MCF 10A (cell line): ENCODE measurements around the gene GPRC5A. TPM values are rescaled to one million over a fixed set of nuclear protein-coding genes. Genes with fewer than 3 reads are reported as not detected.
"Not testable (repeated sequence)": the region's sequence is repeated elsewhere in the genome, so short reads cannot be mapped to it uniquely, and the experiment has no call there.

Experiments used
- BruUV-seq: library from RNA; stranded (reverse); fragments of 400-500 nt; replicated peaks from 2 replicates; lab custom pipeline; 2021; lab: Mats Ljungman, UMichigan
- CTCF ChIA-PET: fragments of 300-600 bp; sonication (Branson Sonifier 250); formaldehyde crosslinking; extraction: SDS; loops from one replicate; lab custom pipeline; 2021; ENCODE audit warnings: antibody characterized with exemption, inconsistent platforms; lab: Yijun Ruan, JAX
- POLR2A ChIA-PET: fragments of 300-600, 350-650 bp; sonication (Branson Sonifier 250); formaldehyde crosslinking; extraction: SDS; loops from one replicate; lab custom pipeline; 2020; ENCODE audit warnings: antibody characterized with exemption, inconsistent platforms; lab: Yijun Ruan, JAX
- DNase-seq: peaks from one replicate; pipeline ENCODE4 v3.0.0-alpha.2; 2018; ENCODE audit not compliant: unreplicated experiment
- H3K27ac Mint-ChIP-seq: one replicate; pipeline ENCODE4 v1.8.0; 2022; ENCODE audit warnings: mild to moderate bottlenecking, low read depth, mixed read lengths; ENCODE audit not compliant: unreplicated experiment
- H3K27me3 Mint-ChIP-seq: one replicate; pipeline ENCODE4 v1.8.0; 2022; ENCODE audit warnings: mixed read lengths; ENCODE audit not compliant: insufficient read depth, unreplicated experiment
- H3K36me3 Mint-ChIP-seq: one replicate; pipeline ENCODE4 v1.8.0; 2022; ENCODE audit warnings: mild to moderate bottlenecking, moderate library complexity, mixed read lengths; ENCODE audit not compliant: insufficient read depth, unreplicated experiment
- H3K4me1 Mint-ChIP-seq: one replicate; pipeline ENCODE4 v1.8.0; 2022; ENCODE audit warnings: mixed read lengths; ENCODE audit not compliant: insufficient read depth, unreplicated experiment
- H3K4me3 Mint-ChIP-seq: one replicate; pipeline ENCODE4 v1.8.0; 2022; ENCODE audit warnings: mild to moderate bottlenecking, moderate library complexity, mixed read lengths; ENCODE audit not compliant: unreplicated experiment
- H3K9me3 Mint-ChIP-seq: one replicate; pipeline ENCODE4 v1.8.0; 2022; ENCODE audit warnings: mixed read lengths; ENCODE audit not compliant: unreplicated experiment
- intact Hi-C: fragments of 100-400 bp; cut with micrococcal nuclease; formaldehyde crosslinking; loops from 2 replicates; pipeline ENCODE4 v1.14.1; 2022
- total RNA-seq: library from RNA; stranded (reverse); gene quantifications from 2 replicates; pipeline ENCODE4 v1.2.3, GENCODE V29; 2022
- TF ChIP-seq, protein P1 (sequence below): fragments of 200-600 bp; IDR thresholded peaks from one replicate; pipeline ENCODE4 v1.8.0; 2022; ENCODE audit warnings: antibody characterized with exemption, mild to moderate bottlenecking; ENCODE audit not compliant: unreplicated experiment

GPRC5A gene
- total RNA-seq, 1 experiment from 2014 or later = 24.1 TPM

GRCh38 chr12:12871587-12872138, 19.7 kb upstream of the GPRC5A start:
- no peaks in the 10 kb centered on the region for H3K36me3 Mint-ChIP-seq
- peaks cover 28% of the 10 kb centered on the region for H3K4me1 Mint-ChIP-seq
- no peaks in the 10 kb centered on the region for H3K27me3 Mint-ChIP-seq
- DNase-seq = no peak
- intact Hi-C loops = no loop called here
- BruUV-seq = no TSS peak
- TF ChIP-seq, protein P1, sequence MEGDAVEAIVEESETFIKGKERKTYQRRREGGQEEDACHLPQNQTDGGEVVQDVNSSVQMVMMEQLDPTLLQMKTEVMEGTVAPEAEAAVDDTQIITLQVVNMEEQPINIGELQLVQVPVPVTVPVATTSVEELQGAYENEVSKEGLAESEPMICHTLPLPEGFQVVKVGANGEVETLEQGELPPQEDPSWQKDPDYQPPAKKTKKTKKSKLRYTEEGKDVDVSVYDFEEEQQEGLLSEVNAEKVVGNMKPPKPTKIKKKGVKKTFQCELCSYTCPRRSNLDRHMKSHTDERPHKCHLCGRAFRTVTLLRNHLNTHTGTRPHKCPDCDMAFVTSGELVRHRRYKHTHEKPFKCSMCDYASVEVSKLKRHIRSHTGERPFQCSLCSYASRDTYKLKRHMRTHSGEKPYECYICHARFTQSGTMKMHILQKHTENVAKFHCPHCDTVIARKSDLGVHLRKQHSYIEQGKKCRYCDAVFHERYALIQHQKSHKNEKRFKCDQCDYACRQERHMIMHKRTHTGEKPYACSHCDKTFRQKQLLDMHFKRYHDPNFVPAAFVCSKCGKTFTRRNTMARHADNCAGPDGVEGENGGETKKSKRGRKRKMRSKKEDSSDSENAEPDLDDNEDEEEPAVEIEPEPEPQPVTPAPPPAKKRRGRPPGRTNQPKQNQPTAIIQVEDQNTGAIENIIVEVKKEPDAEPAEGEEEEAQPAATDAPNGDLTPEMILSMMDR = no peak
- ChIA-PET POLR2A (interaction anchor here (1.0 to 2.8 kb wide), 7 partner anchors 9 to 37 kb away, joined by 3 to 20 read pairs (median 5); partner anchors contain the start of gene GPRC5A), CTCF (interaction anchor here (0.8 to 1.1 kb wide), 3 partner anchors 14 to 35 kb away, joined by 3 to 7 read pairs (median 5); partner anchors contain the start of gene GPRC5A)
- H3K27ac Mint-ChIP-seq = peak overlapping the region; percentile 77
- H3K9me3 Mint-ChIP-seq = peaks cover 5% of the 10 kb centered on the region
- no peak overlapping the region for H3K4me3 Mint-ChIP-seq

DNA sequence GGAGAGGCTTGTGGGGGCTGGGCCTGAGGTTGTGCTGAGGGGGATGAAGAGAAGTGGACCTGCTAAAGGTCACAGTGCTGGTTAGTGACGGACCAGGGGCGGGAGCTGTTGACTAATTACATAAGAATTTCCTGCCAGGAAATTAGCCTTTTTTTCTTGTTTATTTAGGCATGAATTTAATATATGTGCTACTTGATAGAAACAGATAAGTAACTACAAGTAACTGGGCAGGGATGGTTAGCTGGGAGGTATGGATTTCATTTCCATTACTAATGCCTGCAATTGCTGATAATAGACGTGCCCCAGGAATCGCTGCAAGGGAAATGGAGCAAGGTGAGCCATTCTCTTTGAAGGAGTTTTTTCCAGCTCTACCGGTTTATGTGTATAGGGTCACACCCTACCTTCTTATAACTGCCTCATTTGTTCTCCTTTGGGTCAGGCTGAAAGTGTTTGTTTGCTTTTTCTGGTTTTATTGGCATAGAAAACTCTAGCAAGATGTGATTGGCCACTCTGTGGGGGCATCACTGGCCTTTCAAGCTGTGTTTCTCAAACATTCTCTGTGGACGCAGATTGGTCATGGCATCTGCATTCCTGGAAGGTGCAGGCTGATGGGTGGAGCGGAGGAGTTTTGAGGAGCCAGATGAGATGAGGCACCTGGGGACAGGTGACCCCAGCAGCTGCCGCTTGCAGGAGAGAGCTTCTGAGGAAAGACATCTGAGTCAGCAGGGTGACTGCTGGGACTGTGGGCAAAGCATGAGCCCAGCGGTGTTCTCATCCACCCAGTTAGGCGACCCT, 19.0 kb upstream of the GPRC5A start:
- Mint-ChIP-seq H3K4me3 (no peak overlapping the region), H3K27ac (peak overlapping the region; percentile 77), H3K9me3 (peaks cover 5% of the 10 kb centered on the region), H3K36me3 (no peaks in the 10 kb centered on the region), H3K4me1 (peaks cover 32% of the 10 kb centered on the region), H3K27me3 (no peaks in the 10 kb centered on the region)
- TF ChIP-seq, protein P1 = no peak
- BruUV-seq = TSS peak; percentile 64
- CTCF ChIA-PET = interaction anchor here (0.6 to 1.3 kb wide), 7 partner anchors 8 to 1498 kb away, joined by 3 to 7 read pairs (median 5); partner anchors contain the start of gene GPRC5A
- intact Hi-C loops = no loop called here
- POLR2A ChIA-PET = interaction anchor here (0.8 to 2.8 kb wide), 9 partner anchors 8 to 38 kb away, joined by 3 to 20 read pairs (median 5); partner anchors contain the start of gene GPRC5A
- peak; percentile 49 for DNase-seq

DNA sequence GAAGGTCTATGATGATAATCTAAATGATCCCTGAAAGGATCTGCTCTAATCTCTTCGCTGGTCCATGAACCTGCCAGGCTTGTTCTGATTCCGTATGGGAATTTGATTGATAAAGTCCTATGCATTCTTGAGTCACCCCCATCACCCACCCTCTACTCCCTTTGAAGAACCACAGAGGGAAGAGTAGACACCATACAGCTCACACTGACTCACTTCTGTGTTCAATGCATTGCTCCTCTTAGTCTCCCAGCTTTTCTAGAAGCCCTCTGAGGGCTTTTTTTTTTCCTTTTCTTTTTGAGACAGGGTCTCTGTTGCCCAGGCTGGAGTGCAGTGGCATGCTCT, 18.5 kb upstream of the GPRC5A start:
- Mint-ChIP-seq H3K36me3 (no peaks in the 10 kb centered on the region), H3K9me3 (peaks cover 5% of the 10 kb centered on the region), H3K4me3 (no peak overlapping the region), H3K4me1 (peaks cover 37% of the 10 kb centered on the region), H3K27ac (peak overlapping the region; percentile 77), H3K27me3 (no peaks in the 10 kb centered on the region)
- POLR2A ChIA-PET = interaction anchor here (0.8 to 2.8 kb wide), 7 partner anchors 8 to 36 kb away, joined by 4 to 20 read pairs (median 5); partner anchors contain the start of gene GPRC5A
- intact Hi-C loops = no loop called here
- TF ChIP-seq, protein P1 = no peak
- BruUV-seq = no TSS peak
- CTCF ChIA-PET = interaction anchor here (0.6 to 1.3 kb wide), 6 partner anchors 9 to 1497 kb away, joined by 3 to 7 read pairs (median 5); partner anchors contain the start of gene GPRC5A
- DNase-seq = peak; percentile 54

- H3K27me3 Mint-ChIP-seq = no peaks in the 10 kb centered on the region
- TF ChIP-seq, protein P1 = no peak
- no peak for DNase-seq
- intact Hi-C loops = no loop called here
- H3K27ac Mint-ChIP-seq = no peak overlapping the region
- peaks cover 37% of the 10 kb centered on the region for H3K4me1 Mint-ChIP-seq
- H3K4me3 Mint-ChIP-seq = no peak overlapping the region
- ChIA-PET POLR2A (interaction anchor here (0.7 to 2.8 kb wide), 6 partner anchors 10 to 59 kb away, joined by 3 to 20 read pairs (median 6); partner anchors contain the start of gene GPRC5A), CTCF (interaction anchor here (0.7 to 1.0 kb wide), 5 partner anchors 11 to 496 kb away, joined by 3 read pairs; partner anchors contain the start of gene GPRC5A)
- no TSS peak for BruUV-seq
- H3K36me3 Mint-ChIP-seq = no peaks in the 10 kb centered on the region
- peaks cover 5% of the 10 kb centered on the region for H3K9me3 Mint-ChIP-seq
Observed at GRCh38 chr12:12874029-12874428, 17.3 kb upstream of the GPRC5A start.

- H3K36me3 Mint-ChIP-seq, DNase-seq, H3K9me3 Mint-ChIP-seq, H3K4me3 Mint-ChIP-seq, CTCF ChIA-PET, H3K27me3 Mint-ChIP-seq, BruUV-seq, intact Hi-C loops, H3K27ac Mint-ChIP-seq, POLR2A ChIA-PET: not testable (repeated sequence)
- peaks cover 37% of the 10 kb centered on the region for H3K4me1 Mint-ChIP-seq
Observed at GRCh38 chr12:12875301-12875700, 16.1 kb upstream of the GPRC5A start.
